Femur (tissue), 1 donor: ENCODE results near the gene GPHA2.

Experiments
- DNase-seq: peaks from one replicate; pipeline ENCODE4 v3.0.0-alpha.2; 2017

GPHA2 gene

DNA sequence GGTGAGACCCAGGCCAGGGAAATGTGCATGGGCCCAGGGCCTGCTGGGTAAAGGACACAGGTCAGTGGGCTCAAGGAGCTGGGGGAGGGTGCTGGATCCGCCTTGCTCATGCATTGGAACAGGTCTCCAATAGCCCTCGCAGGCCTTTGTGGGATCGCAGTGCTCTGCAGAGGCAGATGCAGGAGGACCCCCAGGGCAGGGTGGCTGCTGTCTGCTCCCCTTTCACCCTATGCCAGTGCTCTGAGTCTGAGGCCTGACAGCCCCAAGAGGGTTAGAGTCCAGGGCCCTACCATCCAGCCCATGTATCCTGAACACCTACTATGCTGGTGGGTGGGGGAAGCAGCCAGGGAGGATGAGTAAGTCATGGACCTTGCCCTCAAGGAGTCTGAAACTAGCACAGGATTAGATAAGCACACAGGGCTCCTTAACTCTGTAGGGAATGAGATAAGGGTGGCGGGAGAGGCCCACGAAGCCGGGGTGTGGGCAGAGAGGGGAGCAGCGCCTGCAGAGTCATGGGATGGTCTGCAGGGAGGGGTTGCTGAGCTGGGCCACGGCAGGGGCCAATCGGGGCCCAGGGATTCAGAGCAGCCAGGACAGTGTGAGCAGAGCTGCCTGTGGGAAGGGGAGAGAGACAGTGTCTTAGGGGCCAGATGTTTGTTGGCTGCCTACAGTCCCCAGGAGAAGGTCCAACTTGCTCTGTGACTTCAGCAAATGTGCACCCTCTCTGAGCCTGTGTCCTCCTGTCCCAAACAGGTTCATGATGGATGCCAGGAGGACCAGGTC, 46.8 kb downstream of the GPHA2 start:
- no peak for DNase-seq

DNA sequence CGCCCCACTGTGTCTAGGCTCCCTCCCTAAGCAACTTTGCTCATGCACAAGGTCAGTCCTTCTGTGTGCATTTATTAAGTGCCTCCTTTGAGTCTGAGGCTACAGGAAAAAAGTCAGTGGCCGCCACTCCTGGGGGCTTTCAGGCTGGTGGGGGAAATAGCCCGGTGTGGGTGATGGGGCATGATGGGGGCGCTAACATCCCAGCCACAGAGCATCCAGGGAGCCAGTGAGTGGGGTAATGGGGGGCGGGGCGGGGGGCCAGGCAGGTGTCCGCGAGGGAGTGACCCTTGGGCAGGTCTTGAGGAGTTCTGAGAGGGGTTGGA, 47.3 kb downstream of the GPHA2 start:
- DNase-seq: no peak

DNA sequence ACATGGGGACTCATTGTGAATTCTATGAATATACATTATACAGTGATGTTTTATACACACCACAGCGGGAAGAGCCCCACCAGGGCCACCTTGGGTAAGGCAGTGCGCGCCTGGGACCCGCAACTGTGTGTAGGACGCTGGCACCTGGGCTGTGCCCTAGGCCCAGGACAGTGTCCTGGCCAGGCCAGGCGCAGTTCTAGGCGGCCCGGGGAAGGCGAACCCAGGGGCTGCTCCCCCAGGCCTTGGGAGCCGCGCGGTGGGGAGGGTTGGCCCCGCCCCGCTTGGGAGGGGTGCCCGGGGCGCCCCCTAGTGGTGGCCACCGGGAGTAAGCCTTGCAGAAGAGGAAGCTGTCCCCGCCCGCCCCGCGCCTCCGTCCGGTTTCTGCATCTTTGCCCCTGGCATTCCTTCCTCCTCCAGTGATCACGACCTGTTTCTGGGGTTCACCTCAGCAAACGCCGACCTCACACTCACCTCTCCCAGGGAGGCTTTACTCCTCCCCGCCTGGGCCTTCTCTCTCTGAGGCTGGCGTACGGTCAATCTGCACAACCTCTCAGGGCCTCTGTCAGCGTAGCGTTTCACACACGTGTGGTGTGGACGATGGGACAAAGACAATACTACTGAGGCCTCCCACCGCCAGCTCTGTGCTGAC, 47.8 kb downstream of the GPHA2 start:
- peak; percentile 85 for DNase-seq

GRCh38 chr11:64887234-64887756, 48.4 kb downstream of the GPHA2 start:
- no peak for DNase-seq

DNA sequence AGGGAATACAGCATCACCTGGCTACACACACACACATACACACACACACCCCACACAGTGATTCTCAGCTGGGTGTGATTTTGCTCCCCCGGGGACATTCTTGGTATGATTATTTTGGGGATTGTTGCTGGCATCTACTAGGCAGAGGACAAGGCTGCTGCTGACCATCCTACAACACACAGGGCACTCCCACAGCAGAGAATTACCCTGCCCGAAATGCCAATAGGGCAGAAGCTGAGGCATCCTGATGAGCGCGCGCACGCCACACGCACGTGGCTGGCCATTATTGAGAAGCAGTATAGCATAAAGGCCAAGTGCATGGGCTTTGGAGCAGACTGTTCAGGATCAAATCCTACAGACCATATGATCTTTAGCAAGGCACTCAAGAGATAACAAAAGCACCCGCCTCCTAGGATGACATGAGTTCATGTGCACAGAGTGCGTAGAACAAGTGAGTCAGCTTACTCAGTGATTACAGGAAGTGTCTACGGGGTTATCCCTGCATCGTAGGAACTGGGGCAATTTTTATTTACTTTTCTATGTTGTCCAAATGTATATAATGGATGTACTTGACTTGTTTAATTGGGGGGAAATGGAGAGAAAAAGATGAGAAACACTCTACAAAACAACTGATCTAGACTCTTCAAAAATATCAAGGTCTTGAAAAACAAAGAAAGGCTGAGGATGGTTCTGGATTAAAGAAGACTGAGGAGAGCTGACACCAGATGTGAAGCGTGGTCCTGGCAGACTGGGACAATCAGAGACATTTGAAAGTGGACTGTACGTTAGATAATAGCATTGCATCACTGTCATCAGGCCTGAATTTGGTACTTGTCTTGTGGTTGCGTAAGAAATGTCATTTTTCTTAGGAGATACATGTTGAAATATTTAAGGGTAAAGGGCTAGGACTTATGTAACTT, 50.1 kb downstream of the GPHA2 start:
- no peak for DNase-seq
